Loucy (cell line): ENCODE data around the gene CCDC191.

Source experiments
- H2AFZ ChIP-seq: fragments of 200-600 bp; sonication (generic); 2 replicates; pipeline ENCODE4 v1.6.0; 2016; ENCODE audit warnings: antibody characterized with exemption, mild to moderate bottlenecking, low read length, moderate library complexity
- H3F3A ChIP-seq: fragments of 200-600 bp; 2 replicates; pipeline ENCODE4 v1.6.0; 2016; ENCODE audit warnings: antibody characterized with exemption, low read depth, mild to moderate bottlenecking
- H3K27me3 ChIP-seq: fragments of 200-600 bp; sonication (generic); 2 replicates; pipeline ENCODE4 v1.6.1; 2014; ENCODE audit warnings: low read length, mild to moderate bottlenecking; ENCODE audit not compliant: insufficient read depth, poor library complexity, severe bottlenecking
- H3K36me3 ChIP-seq: fragments of 200-600 bp; sonication (generic); 2 replicates; pipeline ENCODE4 v1.6.1; 2016; ENCODE audit warnings: low read length; ENCODE audit not compliant: insufficient read depth
- H3K4me1 ChIP-seq: fragments of 200-600 bp; sonication (generic); 2 replicates; pipeline ENCODE4 v1.5.1; 2014; ENCODE audit warnings: low read length, mild to moderate bottlenecking; ENCODE audit not compliant: insufficient read depth, poor library complexity, severe bottlenecking
- H3K4me2 ChIP-seq: fragments of 200-600 bp; sonication (generic); 2 replicates; pipeline ENCODE4 v1.6.0; 2014; ENCODE audit warnings: antibody characterized with exemption, low read length, low read depth, mild to moderate bottlenecking; ENCODE audit not compliant: poor library complexity, severe bottlenecking
- H3K4me3 ChIP-seq: fragments of 200-600 bp; sonication (generic); 2 replicates; pipeline ENCODE4 v1.5.1; 2014; ENCODE audit warnings: low read length, mild to moderate bottlenecking, mixed read lengths; ENCODE audit not compliant: poor library complexity, severe bottlenecking
- H3K79me2 ChIP-seq: fragments of 200-600 bp; sonication (generic); 2 replicates; pipeline ENCODE4 v1.6.1; 2014; ENCODE audit warnings: low read length; ENCODE audit not compliant: insufficient read depth
- H3K9ac ChIP-seq: fragments of 200-600 bp; sonication (generic); 2 replicates; pipeline ENCODE4 v1.6.0; 2014; ENCODE audit warnings: mild to moderate bottlenecking, low read depth, low read length, moderate library complexity; ENCODE audit not compliant: poor library complexity, severe bottlenecking
- H3K9me2 ChIP-seq: fragments of 200-600 bp; sonication (generic); replicated peaks from 2 replicates; pipeline ENCODE4 v1.6.1; 2016; ENCODE audit warnings: low read depth, low read length, mixed read lengths
- H3K9me3 ChIP-seq: fragments of 200-600 bp; sonication (generic); 2 replicates; pipeline ENCODE4 v1.6.1; 2014; ENCODE audit warnings: mild to moderate bottlenecking, antibody characterized with exemption, low read length, low read depth; ENCODE audit not compliant: insufficient read depth
- H4K20me1 ChIP-seq: fragments of 200-600 bp; sonication (generic); 2 replicates; pipeline ENCODE4 v1.6.0; 2014; ENCODE audit warnings: antibody characterized with exemption, low read length, mild to moderate bottlenecking; ENCODE audit not compliant: insufficient read depth, poor library complexity, severe bottlenecking
- CTCF ChIP-seq: fragments of 200-600 bp; sonication (generic); conservative IDR thresholded peaks from 2 replicates; pipeline ENCODE4 v1.5.1; 2014; ENCODE audit warnings: mild to moderate bottlenecking, antibody characterized with exemption, low read length
- EZH2phosphoT487 ChIP-seq: fragments of 200-600 bp; IDR thresholded peaks from 2 replicates; pipeline ENCODE4 v1.6.1; 2018; ENCODE audit warnings: antibody characterized with exemption, mild to moderate bottlenecking, moderate library complexity, borderline replicate concordance

Gene CCDC191

GRCh38 chr3:113954091-113954685, 102.1 kb downstream of the CCDC191 start:
- no peak for TF ChIP-seq EZH2phosphoT487
- no peak for TF ChIP-seq CTCF
- Histone ChIP-seq H3K9me2 (no peaks in the 10 kb centered on the region), H3F3A (no peaks in the 10 kb centered on the region), H3K27me3 (no peaks in the 10 kb centered on the region), H3K9ac (no peak overlapping the region), H3K4me3 (peak overlapping the region; percentile 16), H3K9me3 (no peaks in the 10 kb centered on the region), H3K36me3 (no peaks in the 10 kb centered on the region), H3K4me2 (peak overlapping the region; percentile 48), H2AFZ (no peak overlapping the region; the same call in 1 of the 2 replicates), H4K20me1 (no peaks in the 10 kb centered on the region), H3K79me2 (no peaks in the 10 kb centered on the region), H3K4me1 (peaks cover 28% of the 10 kb centered on the region)

GRCh38 chr3:113953677-113954076, 102.6 kb downstream of the CCDC191 start:
- Histone ChIP-seq H4K20me1 (no peaks in the 10 kb centered on the region), H3K4me1 (peaks cover 33% of the 10 kb centered on the region), H2AFZ (no peak overlapping the region; the same call in 1 of the 2 replicates), H3K9ac (no peak overlapping the region), H3F3A (no peaks in the 10 kb centered on the region), H3K27me3 (no peaks in the 10 kb centered on the region), H3K79me2 (no peaks in the 10 kb centered on the region), H3K4me2 (peak overlapping the region; percentile 48), H3K9me2 (no peaks in the 10 kb centered on the region), H3K9me3 (no peaks in the 10 kb centered on the region), H3K36me3 (no peaks in the 10 kb centered on the region), H3K4me3 (peak overlapping the region; percentile 16)
- TF ChIP-seq EZH2phosphoT487 (no peak), CTCF (no peak)

GRCh38 chr3:113952921-113953320, 103.4 kb downstream of the CCDC191 start:
- Histone ChIP-seq H2AFZ (no peak overlapping the region), H3K79me2 (no peaks in the 10 kb centered on the region), H3K9me3 (no peaks in the 10 kb centered on the region), H3K36me3 (no peaks in the 10 kb centered on the region), H3K9me2 (no peaks in the 10 kb centered on the region), H3K9ac (no peak overlapping the region), H3K4me2 (no peak overlapping the region), H4K20me1 (no peaks in the 10 kb centered on the region), H3K4me1 (peaks cover 39% of the 10 kb centered on the region), H3K4me3 (no peak overlapping the region), H3F3A (no peaks in the 10 kb centered on the region), H3K27me3 (no peaks in the 10 kb centered on the region)
- no peak for TF ChIP-seq EZH2phosphoT487
- no peak for TF ChIP-seq CTCF
